Measurements from ENCODE around the gene ASTN1. TPM values are rescaled to one million over a fixed set of nuclear protein-coding genes. Genes with fewer than 3 reads are reported as not detected.

Gene ASTN1
- total RNA-seq, 4 donors from 2014 or later = 0.11 to 0.33 (median 0.19) TPM

GRCh38 chr1:177145106-177146070 lies 19.1 kb downstream of the ASTN1 start:
- peaks cover 8 to 26% of the 10 kb centered on the region in 2 donors for H3K4me1 ChIP-seq
- TF ChIP-seq, protein P1, sequence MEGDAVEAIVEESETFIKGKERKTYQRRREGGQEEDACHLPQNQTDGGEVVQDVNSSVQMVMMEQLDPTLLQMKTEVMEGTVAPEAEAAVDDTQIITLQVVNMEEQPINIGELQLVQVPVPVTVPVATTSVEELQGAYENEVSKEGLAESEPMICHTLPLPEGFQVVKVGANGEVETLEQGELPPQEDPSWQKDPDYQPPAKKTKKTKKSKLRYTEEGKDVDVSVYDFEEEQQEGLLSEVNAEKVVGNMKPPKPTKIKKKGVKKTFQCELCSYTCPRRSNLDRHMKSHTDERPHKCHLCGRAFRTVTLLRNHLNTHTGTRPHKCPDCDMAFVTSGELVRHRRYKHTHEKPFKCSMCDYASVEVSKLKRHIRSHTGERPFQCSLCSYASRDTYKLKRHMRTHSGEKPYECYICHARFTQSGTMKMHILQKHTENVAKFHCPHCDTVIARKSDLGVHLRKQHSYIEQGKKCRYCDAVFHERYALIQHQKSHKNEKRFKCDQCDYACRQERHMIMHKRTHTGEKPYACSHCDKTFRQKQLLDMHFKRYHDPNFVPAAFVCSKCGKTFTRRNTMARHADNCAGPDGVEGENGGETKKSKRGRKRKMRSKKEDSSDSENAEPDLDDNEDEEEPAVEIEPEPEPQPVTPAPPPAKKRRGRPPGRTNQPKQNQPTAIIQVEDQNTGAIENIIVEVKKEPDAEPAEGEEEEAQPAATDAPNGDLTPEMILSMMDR (IDR thresholded peaks at IDR 0.05) = no peak
- TF ChIP-seq POLR2A (IDR thresholded peaks at IDR 0.05) = no peak
- no peak overlapping the region for H3K27ac ChIP-seq
- H3K9me3 ChIP-seq = no peaks in the 10 kb centered on the region
- DNase-seq = no peak
- WGBS, 2 donors = 33 to 36% methylated on average over 3 of the region's 3 CpGs
- no peaks in the 10 kb centered on the region for H3K36me3 ChIP-seq
- no peak overlapping the region for H3K4me3 ChIP-seq (replicated peaks in 1 of 3)
- H3K27me3 ChIP-seq = no peaks in the 10 kb centered on the region
- intact Hi-C loops (cut with DNase I) = no loop called here

GRCh38 chr1:177142791-177143271 lies 21.7 kb downstream of the ASTN1 start:
- Histone ChIP-seq H3K4me3 (replicated peaks in 1 of 3) (no peak overlapping the region), H3K27ac (no peak overlapping the region), H3K4me1 (peaks cover 8 to 31% of the 10 kb centered on the region in 2 donors), H3K36me3 (no peaks in the 10 kb centered on the region), H3K27me3 (no peaks in the 10 kb centered on the region), H3K9me3 (no peaks in the 10 kb centered on the region)
- DNase-seq = no peak
- TF ChIP-seq POLR2A (IDR thresholded peaks at IDR 0.05) = no peak
- TF ChIP-seq, protein P1 (IDR thresholded peaks at IDR 0.05) = no peak
- WGBS, 2 donors = 86 to 88% methylated on average over 4 of the region's 4 CpGs
- intact Hi-C loops (cut with DNase I) = no loop called here

GRCh38 chr1:177142010-177142409 lies 22.5 kb downstream of the ASTN1 start:
- Histone ChIP-seq H3K27ac (no peak overlapping the region), H3K27me3 (no peaks in the 10 kb centered on the region), H3K9me3 (no peaks in the 10 kb centered on the region), H3K4me1 (peaks cover 6 to 31% of the 10 kb centered on the region in 2 donors), H3K36me3 (no peaks in the 10 kb centered on the region), H3K4me3 (replicated peaks in 1 of 3) (no peak overlapping the region)
- DNase-seq = no peak
- intact Hi-C loops (cut with DNase I) = no loop called here
- no peak for TF ChIP-seq POLR2A (IDR thresholded peaks at IDR 0.05)
- TF ChIP-seq, protein P1 (IDR thresholded peaks at IDR 0.05) = no peak
- WGBS, 2 donors = 53 to 58% methylated on average over 1 of the region's 1 CpG

GRCh38 chr1:177138347-177138746 lies 26.2 kb downstream of the ASTN1 start:
- H3K27me3 ChIP-seq = no peaks in the 10 kb centered on the region
- H3K36me3 ChIP-seq = no peaks in the 10 kb centered on the region
- peak; percentile 4 to 5 for DNase-seq
- H3K4me3 ChIP-seq (replicated peaks in 1 of 3) = no peak overlapping the region
- TF ChIP-seq POLR2A (IDR thresholded peaks at IDR 0.05) = no peak
- TF ChIP-seq, protein P1 (IDR thresholded peaks at IDR 0.05) = no peak
- H3K27ac ChIP-seq = no peak overlapping the region
- WGBS, 2 donors = 75 to 78% methylated on average over 4 of the region's 4 CpGs
- H3K9me3 ChIP-seq = no peaks in the 10 kb centered on the region
- peaks cover 0 to 10% of the 10 kb centered on the region in 2 donors for H3K4me1 ChIP-seq
- intact Hi-C loops (cut with DNase I) = no loop called here

DNA sequence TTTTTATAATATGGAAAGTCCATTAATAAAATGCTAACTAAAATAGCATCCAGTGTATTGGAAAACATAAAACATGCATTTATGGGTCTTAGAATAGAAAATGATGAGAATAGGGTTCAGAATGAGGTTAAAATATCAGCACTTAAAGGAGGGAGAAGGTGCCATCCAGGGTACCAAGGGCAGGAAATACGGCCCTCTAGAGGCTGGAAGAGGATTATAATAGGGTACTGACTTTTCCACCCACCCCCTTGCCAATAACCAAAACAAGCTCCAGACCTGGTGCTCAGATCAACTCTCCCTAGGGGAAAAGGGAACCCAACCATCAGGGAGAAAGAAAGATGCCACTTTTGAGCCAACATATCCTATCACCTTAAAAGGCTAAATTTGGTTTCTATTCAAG lies 26.7 kb downstream of the ASTN1 start:
- intact Hi-C loops (cut with DNase I) = no loop called here
- WGBS, 2 donors = 59 to 62% methylated on average over 1 of the region's 1 CpG
- no peak for TF ChIP-seq POLR2A (IDR thresholded peaks at IDR 0.05)
- TF ChIP-seq, protein P1 (IDR thresholded peaks at IDR 0.05) = no peak

More for the DNA sequence above, 26.7 kb downstream of the ASTN1 start:
- Histone ChIP-seq H3K27ac (no peak overlapping the region), H3K27me3 (no peaks in the 10 kb centered on the region), H3K4me3 (replicated peaks in 1 of 3) (no peak overlapping the region), H3K36me3 (no peaks in the 10 kb centered on the region), H3K4me1 (peaks cover 0 to 8% of the 10 kb centered on the region in 2 donors), H3K9me3 (no peaks in the 10 kb centered on the region)
- no peak for DNase-seq
